SK-N-SH treated with all-trans-retinoic acid at 6 μM for 48 hours (cell line): Measurements from ENCODE around the gene PTPRF.
"Not testable (repeated sequence)": the region's sequence is repeated elsewhere in the genome, so short reads cannot be mapped to it uniquely, and the experiment has no call there.

Experiments used
- ATAC-seq: fragments of 200-7000 bp; cut with Tn5 transposase; 3 replicates; pipeline ENCODE4 v1.9.1; 2020; ENCODE audit warnings: mild to moderate bottlenecking, moderate library complexity
- ARNTL ChIP-seq: fragments of 450-650 bp; formaldehyde crosslinking; IDR thresholded peaks from 2 replicates; pipeline ENCODE4 v1.5.0; 2020; ENCODE audit warnings: low read depth, mild to moderate bottlenecking, moderate library complexity, borderline replicate concordance
- BACH2 ChIP-seq: fragments of 250-450 bp; sonication (Bioruptor Pico); IDR thresholded peaks from 2 replicates; pipeline ENCODE4 v1.9.0; 2021; ENCODE audit warnings: mild to moderate bottlenecking, borderline replicate concordance
- CSDC2 ChIP-seq: fragments of 250-450 bp; sonication (Bioruptor Pico); IDR thresholded peaks from 2 replicates; pipeline ENCODE4 v1.5.0; 2020; ENCODE audit warnings: mild to moderate bottlenecking, moderate library complexity
- ESRRG ChIP-seq: fragments of 250-450 bp; sonication (Bioruptor Pico); IDR thresholded peaks from 2 replicates; pipeline ENCODE4 v1.6.1; 2021; ENCODE audit warnings: mild to moderate bottlenecking
- GLIS3 ChIP-seq: fragments of 250-450 bp; sonication (Bioruptor Pico); IDR thresholded peaks from 2 replicates; pipeline ENCODE4 v1.5.0; 2020; ENCODE audit warnings: mild to moderate bottlenecking, moderate library complexity
- OSR1 ChIP-seq: fragments of 250-450 bp; sonication (Bioruptor Pico); IDR thresholded peaks from 2 replicates; pipeline ENCODE4 v1.8.0; 2022; ENCODE audit warnings: moderate library complexity, mild to moderate bottlenecking, inconsistent platforms
- PPARA ChIP-seq: fragments of 250-450 bp; sonication (Bioruptor Pico); IDR thresholded peaks from 2 replicates; pipeline ENCODE4 v1.5.0; 2020; ENCODE audit warnings: mild to moderate bottlenecking, borderline replicate concordance
- RARB ChIP-seq: fragments of 250-450 bp; sonication (Bioruptor Pico); IDR thresholded peaks from 2 replicates; pipeline ENCODE4 v1.8.0; 2021; ENCODE audit warnings: mild to moderate bottlenecking, moderate library complexity
- SNAI2 ChIP-seq: fragments of 250-450 bp; sonication (Bioruptor Pico); IDR thresholded peaks from 2 replicates; pipeline ENCODE4 v1.5.0; 2020; ENCODE audit warnings: mild to moderate bottlenecking, moderate library complexity
- TOX ChIP-seq: fragments of 250-450 bp; sonication (Bioruptor Pico); IDR thresholded peaks from 2 replicates; pipeline ENCODE4 v1.8.0; 2021; ENCODE audit warnings: mild to moderate bottlenecking, moderate library complexity, borderline replicate concordance
- ZC3H10 ChIP-seq: fragments of 250-450 bp; sonication (Bioruptor Pico); IDR thresholded peaks from 2 replicates; pipeline ENCODE4 v1.5.1; 2021; ENCODE audit warnings: mild to moderate bottlenecking, moderate library complexity
- ZFP3 ChIP-seq: fragments of 250-450 bp; sonication (Bioruptor Pico); IDR thresholded peaks from 2 replicates; pipeline ENCODE4 v1.5.0; 2020; ENCODE audit warnings: mild to moderate bottlenecking, moderate library complexity
- ZFP30 ChIP-seq: fragments of 450-650 bp; formaldehyde crosslinking; IDR thresholded peaks from 2 replicates; pipeline ENCODE4 v1.5.0; 2022; ENCODE audit warnings: mild to moderate bottlenecking, moderate library complexity
- ZNF565 ChIP-seq: fragments of 450-650 bp; formaldehyde crosslinking; conservative IDR thresholded peaks from 2 replicates; pipeline ENCODE4 v1.5.0; 2020; ENCODE audit warnings: low read depth, mild to moderate bottlenecking, moderate library complexity
- ZNF70 ChIP-seq: fragments of 450-650 bp; formaldehyde crosslinking; IDR thresholded peaks from 2 replicates; pipeline ENCODE4 v1.5.0; 2020; ENCODE audit warnings: mild to moderate bottlenecking, moderate library complexity
- ZNF8 ChIP-seq: fragments of 450-650 bp; formaldehyde crosslinking; IDR thresholded peaks from 2 replicates; pipeline ENCODE4 v1.5.0; 2020; ENCODE audit warnings: mild to moderate bottlenecking, moderate library complexity
- TF ChIP-seq, protein P1 (sequence below): fragments of 250-450 bp; sonication (Bioruptor Pico); IDR thresholded peaks from 2 replicates; pipeline ENCODE4 v1.5.1; 2021; ENCODE audit warnings: mild to moderate bottlenecking, moderate library complexity
- TF ChIP-seq, protein P2 (sequence below): fragments of 250-450 bp; sonication (Bioruptor Pico); IDR thresholded peaks from 2 replicates; pipeline ENCODE4 v1.5.1; 2020; ENCODE audit warnings: low read depth, mild to moderate bottlenecking, moderate library complexity
- TF ChIP-seq, protein P3 (sequence below): fragments of 250-450 bp; sonication (Bioruptor Pico); IDR thresholded peaks from 2 replicates; pipeline ENCODE4 v1.5.0; 2020; ENCODE audit warnings: mild to moderate bottlenecking, moderate library complexity
- TF ChIP-seq, protein P4 (sequence below): fragments of 250-450 bp; sonication (Bioruptor Pico); IDR thresholded peaks from 2 replicates; pipeline ENCODE4 v1.8.0; 2021; ENCODE audit warnings: low read depth, mild to moderate bottlenecking, moderate library complexity, borderline replicate concordance

PTPRF gene

DNA sequence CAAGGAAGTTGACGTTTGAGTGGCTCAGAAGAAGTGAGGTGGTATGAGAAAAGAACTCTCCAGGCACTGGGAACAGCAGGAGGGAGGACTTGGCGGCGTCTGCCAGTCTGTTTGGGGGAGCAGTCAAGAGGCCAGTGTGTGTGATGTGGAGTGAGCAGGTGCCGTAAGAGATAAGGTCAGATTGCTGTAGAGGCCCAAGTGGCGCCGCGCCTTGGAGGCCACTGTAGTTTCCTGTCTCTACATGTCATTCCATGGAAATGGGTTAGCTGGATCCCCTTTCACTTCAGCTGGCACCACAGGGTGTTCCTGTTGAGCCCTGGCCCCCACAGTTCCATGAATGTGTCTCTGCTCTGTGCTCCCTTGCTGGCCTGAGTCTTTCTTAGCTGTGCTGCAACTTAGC, 35.5 kb upstream of the PTPRF start:
- no peak for ATAC-seq
- TF ChIP-seq ZNF8 (no peak), GLIS3 (CRISPR knock-in tag) (no peak), ZNF70 (CRISPR knock-in tag) (no peak), TOX (CRISPR knock-in tag) (no peak), OSR1 (no peak), PPARA (CRISPR knock-in tag) (no peak), ZC3H10 (no peak)
- TF ChIP-seq, protein P1, sequence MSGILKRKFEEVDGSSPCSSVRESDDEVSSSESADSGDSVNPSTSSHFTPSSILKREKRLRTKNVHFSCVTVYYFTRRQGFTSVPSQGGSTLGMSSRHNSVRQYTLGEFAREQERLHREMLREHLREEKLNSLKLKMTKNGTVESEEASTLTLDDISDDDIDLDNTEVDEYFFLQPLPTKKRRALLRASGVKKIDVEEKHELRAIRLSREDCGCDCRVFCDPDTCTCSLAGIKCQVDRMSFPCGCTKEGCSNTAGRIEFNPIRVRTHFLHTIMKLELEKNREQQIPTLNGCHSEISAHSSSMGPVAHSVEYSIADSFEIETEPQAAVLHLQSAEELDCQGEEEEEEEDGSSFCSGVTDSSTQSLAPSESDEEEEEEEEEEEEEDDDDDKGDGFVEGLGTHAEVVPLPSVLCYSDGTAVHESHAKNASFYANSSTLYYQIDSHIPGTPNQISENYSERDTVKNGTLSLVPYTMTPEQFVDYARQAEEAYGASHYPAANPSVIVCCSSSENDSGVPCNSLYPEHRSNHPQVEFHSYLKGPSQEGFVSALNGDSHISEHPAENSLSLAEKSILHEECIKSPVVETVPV (CRISPR knock-in tag), result no peak

DNA sequence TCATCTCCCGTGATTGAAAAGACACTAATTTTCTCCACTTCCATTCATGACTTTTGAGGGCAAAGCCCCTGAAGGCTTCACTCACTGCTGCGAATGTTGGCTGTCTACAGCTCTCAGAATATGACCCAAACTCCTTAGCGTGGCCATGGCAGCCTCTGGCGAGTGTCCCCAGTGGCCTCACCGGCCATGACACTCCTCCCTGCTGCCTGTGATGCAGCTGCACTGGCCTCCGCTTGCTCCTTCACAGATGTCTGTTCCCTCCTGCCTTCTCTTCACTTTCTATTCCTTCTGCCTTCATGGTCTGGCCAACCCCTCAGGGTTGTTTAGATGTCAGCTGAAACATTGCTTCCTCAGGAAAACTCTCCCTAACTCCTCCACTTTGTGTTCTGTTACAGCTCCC, 30.8 kb upstream of the PTPRF start:
- no peak; the same call in 2 of the 3 replicates for ATAC-seq
- TF ChIP-seq TOX (CRISPR knock-in tag) (no peak), RARB (CRISPR knock-in tag) (no peak), PPARA (CRISPR knock-in tag) (no peak), ARNTL (CRISPR knock-in tag) (no peak), ZFP30 (CRISPR knock-in tag) (no peak), ZNF565 (no peak), ESRRG (no peak), SNAI2 (no peak)
- TF ChIP-seq, protein P2, sequence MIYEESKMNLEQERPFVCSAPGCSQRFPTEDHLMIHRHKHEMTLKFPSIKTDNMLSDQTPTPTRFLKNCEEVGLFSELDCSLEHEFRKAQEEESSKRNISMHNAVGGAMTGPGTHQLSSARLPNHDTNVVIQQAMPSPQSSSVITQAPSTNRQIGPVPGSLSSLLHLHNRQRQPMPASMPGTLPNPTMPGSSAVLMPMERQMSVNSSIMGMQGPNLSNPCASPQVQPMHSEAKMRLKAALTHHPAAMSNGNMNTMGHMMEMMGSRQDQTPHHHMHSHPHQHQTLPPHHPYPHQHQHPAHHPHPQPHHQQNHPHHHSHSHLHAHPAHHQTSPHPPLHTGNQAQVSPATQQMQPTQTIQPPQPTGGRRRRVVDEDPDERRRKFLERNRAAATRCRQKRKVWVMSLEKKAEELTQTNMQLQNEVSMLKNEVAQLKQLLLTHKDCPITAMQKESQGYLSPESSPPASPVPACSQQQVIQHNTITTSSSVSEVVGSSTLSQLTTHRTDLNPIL (CRISPR knock-in tag), result no peak
- TF ChIP-seq, protein P1 (CRISPR knock-in tag), result no peak

DNA sequence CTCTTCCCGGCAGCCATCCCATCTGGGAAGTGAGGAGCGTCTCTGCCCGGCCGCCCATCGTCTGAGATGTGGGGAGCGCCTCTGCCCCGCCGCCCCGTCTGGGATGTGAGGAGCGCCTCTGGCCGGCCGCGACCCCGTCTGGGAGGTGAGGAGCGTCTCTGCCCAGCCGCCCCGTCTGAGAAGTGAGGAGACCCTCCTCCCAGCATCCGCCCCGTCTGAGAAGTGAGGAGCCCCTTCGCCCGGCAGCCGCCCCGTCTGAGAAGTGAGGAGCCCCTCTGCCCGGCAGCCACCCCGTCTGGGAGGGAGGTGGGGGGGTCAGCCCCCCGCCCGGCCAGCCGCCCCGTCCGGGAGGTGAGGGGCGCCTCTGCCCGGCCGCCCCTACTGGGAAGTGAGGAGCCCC, 28.9 kb upstream of the PTPRF start:
- ATAC-seq, result not testable (repeated sequence)

DNA sequence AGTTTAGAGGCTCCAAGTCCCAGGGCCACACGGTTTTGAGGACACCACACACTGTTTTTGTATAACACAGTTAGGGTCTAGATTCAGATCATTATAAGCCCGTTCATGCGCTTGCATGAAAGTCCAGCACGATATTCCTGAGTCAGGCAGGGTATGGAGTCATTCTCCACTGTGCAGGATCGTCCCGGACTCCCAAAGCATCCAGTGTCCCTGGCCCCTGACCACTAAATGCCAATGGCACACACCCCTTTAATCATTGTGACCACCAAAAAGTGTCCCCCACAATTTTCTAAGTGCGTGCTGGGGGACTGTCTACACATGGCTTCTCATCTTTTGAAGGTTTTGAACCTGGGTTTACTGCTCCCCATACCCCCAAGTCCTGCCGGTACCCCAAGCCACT, 27.1 kb upstream of the PTPRF start:
- TF ChIP-seq TOX (CRISPR knock-in tag), result no peak
- no peak for TF ChIP-seq ZFP30 (CRISPR knock-in tag)
- TF ChIP-seq, protein P3, sequence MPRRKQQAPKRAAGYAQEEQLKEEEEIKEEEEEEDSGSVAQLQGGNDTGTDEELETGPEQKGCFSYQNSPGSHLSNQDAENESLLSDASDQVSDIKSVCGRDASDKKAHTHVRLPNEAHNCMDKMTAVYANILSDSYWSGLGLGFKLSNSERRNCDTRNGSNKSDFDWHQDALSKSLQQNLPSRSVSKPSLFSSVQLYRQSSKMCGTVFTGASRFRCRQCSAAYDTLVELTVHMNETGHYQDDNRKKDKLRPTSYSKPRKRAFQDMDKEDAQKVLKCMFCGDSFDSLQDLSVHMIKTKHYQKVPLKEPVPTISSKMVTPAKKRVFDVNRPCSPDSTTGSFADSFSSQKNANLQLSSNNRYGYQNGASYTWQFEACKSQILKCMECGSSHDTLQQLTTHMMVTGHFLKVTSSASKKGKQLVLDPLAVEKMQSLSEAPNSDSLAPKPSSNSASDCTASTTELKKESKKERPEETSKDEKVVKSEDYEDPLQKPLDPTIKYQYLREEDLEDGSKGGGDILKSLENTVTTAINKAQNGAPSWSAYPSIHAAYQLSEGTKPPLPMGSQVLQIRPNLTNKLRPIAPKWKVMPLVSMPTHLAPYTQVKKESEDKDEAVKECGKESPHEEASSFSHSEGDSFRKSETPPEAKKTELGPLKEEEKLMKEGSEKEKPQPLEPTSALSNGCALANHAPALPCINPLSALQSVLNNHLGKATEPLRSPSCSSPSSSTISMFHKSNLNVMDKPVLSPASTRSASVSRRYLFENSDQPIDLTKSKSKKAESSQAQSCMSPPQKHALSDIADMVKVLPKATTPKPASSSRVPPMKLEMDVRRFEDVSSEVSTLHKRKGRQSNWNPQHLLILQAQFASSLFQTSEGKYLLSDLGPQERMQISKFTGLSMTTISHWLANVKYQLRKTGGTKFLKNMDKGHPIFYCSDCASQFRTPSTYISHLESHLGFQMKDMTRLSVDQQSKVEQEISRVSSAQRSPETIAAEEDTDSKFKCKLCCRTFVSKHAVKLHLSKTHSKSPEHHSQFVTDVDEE (CRISPR knock-in tag), result no peak
- TF ChIP-seq ZNF565, result no peak
- TF ChIP-seq SNAI2, result no peak
- TF ChIP-seq, protein P2 (CRISPR knock-in tag), result no peak
- TF ChIP-seq ZNF8, result no peak
- TF ChIP-seq GLIS3 (CRISPR knock-in tag), result no peak
- TF ChIP-seq ZFP3 (CRISPR knock-in tag), result no peak
- TF ChIP-seq ARNTL (CRISPR knock-in tag), result no peak
- no peak for TF ChIP-seq ESRRG
- TF ChIP-seq, protein P4, sequence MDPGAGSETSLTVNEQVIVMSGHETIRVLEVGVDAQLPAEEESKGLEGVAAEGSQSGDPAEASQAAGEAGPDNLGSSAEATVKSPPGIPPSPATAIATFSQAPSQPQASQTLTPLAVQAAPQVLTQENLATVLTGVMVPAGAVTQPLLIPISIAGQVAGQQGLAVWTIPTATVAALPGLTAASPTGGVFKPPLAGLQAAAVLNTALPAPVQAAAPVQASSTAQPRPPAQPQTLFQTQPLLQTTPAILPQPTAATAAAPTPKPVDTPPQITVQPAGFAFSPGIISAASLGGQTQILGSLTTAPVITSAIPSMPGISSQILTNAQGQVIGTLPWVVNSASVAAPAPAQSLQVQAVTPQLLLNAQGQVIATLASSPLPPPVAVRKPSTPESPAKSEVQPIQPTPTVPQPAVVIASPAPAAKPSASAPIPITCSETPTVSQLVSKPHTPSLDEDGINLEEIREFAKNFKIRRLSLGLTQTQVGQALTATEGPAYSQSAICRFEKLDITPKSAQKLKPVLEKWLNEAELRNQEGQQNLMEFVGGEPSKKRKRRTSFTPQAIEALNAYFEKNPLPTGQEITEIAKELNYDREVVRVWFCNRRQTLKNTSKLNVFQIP, result no peak
- TF ChIP-seq CSDC2 (CRISPR knock-in tag), result no peak
- no peak for TF ChIP-seq BACH2 (CRISPR knock-in tag)
- TF ChIP-seq, all 23 proteins: peak for 0
- ATAC-seq, result no peak
